Tibial artery (tissue), 4 donors: ENCODE data around the gene SPRY1.

Experiments used
- DNase-seq, 2 donors: peaks; one replicate each; pipeline ENCODE4 v3.0.0-alpha.2; 2019
- H3K27ac ChIP-seq, 2 donors: fragments of 200-600 bp; sonication (generic) in 1 of 2; 1 replicate in 1 of 2; 2 replicates in 1 of 2; pipeline ENCODE4 v1.5.1; 2018 to 2019; ENCODE audit warnings: mild to moderate bottlenecking in 1 of 2
- H3K27me3 ChIP-seq, 2 donors: fragments of 200-600 bp; sonication (generic) in 1 of 2; one replicate each; pipeline versions ENCODE4 v1.5.1 to v1.6.0; 2016 to 2019
- H3K36me3 ChIP-seq, 3 donors: fragments of 200-600 bp; sonication (generic) in 2 of 3; one replicate each; pipeline ENCODE4 v1.5.1; 2016 to 2019; ENCODE audit warnings: mild to moderate bottlenecking in 2 of 3
- H3K4me1 ChIP-seq, 4 donors: fragments of 200-600 bp; sonication (generic) in 2 of 4; 1 replicate in 3 of 4; 2 replicates in 1 of 4; pipeline ENCODE4 v1.5.1; 2016 to 2019
- H3K4me3 ChIP-seq, 2 donors: fragments of 200-600 bp; sonication (generic) in 1 of 2; 1 replicate in 1 of 2; 2 replicates in 1 of 2; pipeline ENCODE4 v1.5.1; 2018 to 2019; ENCODE audit warnings: mild to moderate bottlenecking in 2 of 2
- H3K9me3 ChIP-seq, 3 donors: fragments of 200-600 bp; sonication (generic) in 1 of 3; one replicate each; pipeline ENCODE4 v1.5.1; 2016 to 2019
- intact Hi-C: fragments of 100-400 bp; cut with DNase I; formaldehyde crosslinking; loops from one replicate; pipeline ENCODE4 v1.15.0; 2023; ENCODE audit warnings: low total_unique reads
- TF ChIP-seq, protein P1 (sequence below), 2 experiments: fragments of 200-600 bp in 1 of 2; fragments of 450-650 bp in 1 of 2; IDR thresholded peaks; one replicate each; pipeline ENCODE4 v1.5.1; 2017 to 2019; ENCODE audit warnings: antibody characterized with exemption in 2 of 2, mild to moderate bottlenecking in 1 of 2, moderate library complexity in 1 of 2

The SPRY1 gene

GRCh38 chr4:123393721-123394120 lies 2.9 kb upstream of the SPRY1 start:
- TF ChIP-seq, protein P1, sequence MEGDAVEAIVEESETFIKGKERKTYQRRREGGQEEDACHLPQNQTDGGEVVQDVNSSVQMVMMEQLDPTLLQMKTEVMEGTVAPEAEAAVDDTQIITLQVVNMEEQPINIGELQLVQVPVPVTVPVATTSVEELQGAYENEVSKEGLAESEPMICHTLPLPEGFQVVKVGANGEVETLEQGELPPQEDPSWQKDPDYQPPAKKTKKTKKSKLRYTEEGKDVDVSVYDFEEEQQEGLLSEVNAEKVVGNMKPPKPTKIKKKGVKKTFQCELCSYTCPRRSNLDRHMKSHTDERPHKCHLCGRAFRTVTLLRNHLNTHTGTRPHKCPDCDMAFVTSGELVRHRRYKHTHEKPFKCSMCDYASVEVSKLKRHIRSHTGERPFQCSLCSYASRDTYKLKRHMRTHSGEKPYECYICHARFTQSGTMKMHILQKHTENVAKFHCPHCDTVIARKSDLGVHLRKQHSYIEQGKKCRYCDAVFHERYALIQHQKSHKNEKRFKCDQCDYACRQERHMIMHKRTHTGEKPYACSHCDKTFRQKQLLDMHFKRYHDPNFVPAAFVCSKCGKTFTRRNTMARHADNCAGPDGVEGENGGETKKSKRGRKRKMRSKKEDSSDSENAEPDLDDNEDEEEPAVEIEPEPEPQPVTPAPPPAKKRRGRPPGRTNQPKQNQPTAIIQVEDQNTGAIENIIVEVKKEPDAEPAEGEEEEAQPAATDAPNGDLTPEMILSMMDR (IDR thresholded peaks at IDR 0.05) = no peak
- no peaks in the 10 kb centered on the region for H3K9me3 ChIP-seq
- H3K27me3 ChIP-seq = no peaks in the 10 kb centered on the region
- peak overlapping the region in 1 of 2 donors; percentile 39 for H3K27ac ChIP-seq
- intact Hi-C loops = loop anchor here (10.0 kb wide), 2 partner anchors 161 to 811 kb away; no protein-coding TSS in a partner anchor
- peaks cover 0 to 8% (median 0%) of the 10 kb centered on the region in 3 donors for H3K36me3 ChIP-seq
- no peak for DNase-seq
- H3K4me3 ChIP-seq = peak overlapping the region; percentile 11 to 12
- H3K4me1 ChIP-seq = peaks cover 0 to 13% (median 0%) of the 10 kb centered on the region in 4 donors

DNA sequence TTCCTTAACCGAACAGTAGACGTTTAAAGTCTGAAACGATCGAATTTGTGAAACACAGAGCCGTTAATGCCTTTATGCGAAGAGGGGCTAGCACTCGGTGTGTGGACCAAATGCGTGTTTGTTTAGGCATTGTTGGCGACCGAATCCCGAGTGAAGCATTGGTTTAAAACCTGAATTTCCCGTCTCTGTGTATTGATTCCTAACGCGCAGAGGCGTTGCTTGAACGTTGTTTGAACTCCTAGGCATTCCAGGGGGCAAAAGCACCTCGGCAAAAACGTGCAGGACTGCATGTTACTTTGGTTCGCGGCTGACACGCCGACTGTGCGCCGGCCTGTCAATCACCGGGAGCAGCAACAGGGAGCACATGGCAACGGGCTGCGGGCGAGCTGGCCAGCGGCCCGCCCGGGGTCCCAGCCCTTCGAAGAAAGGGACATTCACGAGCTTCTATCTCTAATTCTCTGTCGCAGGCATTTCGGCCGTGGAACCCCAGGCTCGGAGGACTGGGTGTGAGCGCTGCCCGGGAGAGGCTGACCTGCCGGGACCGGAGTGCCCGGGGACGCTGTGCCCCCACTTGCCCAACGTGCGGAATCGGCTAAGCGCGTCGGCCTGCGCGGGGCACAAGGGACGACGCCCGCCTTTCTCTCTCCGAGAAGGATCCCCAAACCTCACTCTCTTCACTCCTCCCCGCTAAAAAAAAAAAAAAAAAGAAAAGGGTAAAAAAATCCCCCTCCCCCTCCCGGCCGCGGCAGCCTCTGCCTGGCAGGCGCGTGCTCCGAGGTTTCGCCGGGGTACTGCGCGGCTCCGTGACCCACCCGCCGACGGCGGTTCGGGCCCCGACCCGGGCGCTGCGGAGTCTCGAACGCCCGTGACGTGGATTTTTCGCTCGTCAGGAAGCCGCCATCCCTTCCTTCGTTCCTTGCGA lies 810 bp downstream of the SPRY1 start:
- peak; percentile 57 to 77 for DNase-seq
- Histone ChIP-seq H3K9me3 (no peaks in the 10 kb centered on the region), H3K4me3 (peak overlapping the region; percentile 89 to 93), H3K4me1 (peaks cover 0 to 33% (median 6%) of the 10 kb centered on the region in 4 donors), H3K36me3 (peaks cover 6 to 20% (median 10%) of the 10 kb centered on the region in 3 donors), H3K27ac (peak overlapping the region; percentile 89), H3K27me3 (no peaks in the 10 kb centered on the region)
- TF ChIP-seq, protein P1 (IDR thresholded peaks at IDR 0.05) = no peak
- intact Hi-C loops = loop anchor here (2.0 to 10.0 kb wide), 4 partner anchors 157 to 807 kb away; no protein-coding TSS in a partner anchor

- TF ChIP-seq, protein P1 (IDR thresholded peaks at IDR 0.05) = peak; percentile 50 to 62
- H3K36me3 ChIP-seq = peaks cover 12 to 29% (median 19%) of the 10 kb centered on the region in 3 donors
- intact Hi-C loops = loop anchor here (2.0 to 10.0 kb wide), 4 partner anchors 157 to 807 kb away; no protein-coding TSS in a partner anchor
- DNase-seq = peak; percentile 54 to 85
- peaks cover 0 to 41% (median 7%) of the 10 kb centered on the region in 4 donors for H3K4me1 ChIP-seq
- H3K27ac ChIP-seq = peak overlapping the region; percentile 89
- no peaks in the 10 kb centered on the region for H3K27me3 ChIP-seq
- no peaks in the 10 kb centered on the region for H3K9me3 ChIP-seq
- peak overlapping the region; percentile 89 to 93 for H3K4me3 ChIP-seq
These were observed 1.7 kb downstream of the SPRY1 start for GRCh38 chr4:123398066-123398852.

- Histone ChIP-seq H3K27ac (peak overlapping the region; percentile 89), H3K27me3 (no peaks in the 10 kb centered on the region), H3K4me3 (peak overlapping the region; percentile 89 to 93), H3K36me3 (peaks cover 19 to 29% (median 21%) of the 10 kb centered on the region in 3 donors), H3K9me3 (no peaks in the 10 kb centered on the region), H3K4me1 (peaks cover 0 to 44% (median 12%) of the 10 kb centered on the region in 4 donors)
- intact Hi-C loops = loop anchor here (2.0 to 10.0 kb wide), 4 partner anchors 156 to 806 kb away; no protein-coding TSS in a partner anchor
- DNase-seq = peak; percentile 63 to 81
- TF ChIP-seq, protein P1 (IDR thresholded peaks at IDR 0.05) = no peak
These were observed 2.4 kb downstream of the SPRY1 start for GRCh38 chr4:123398853-123399626.
